Measurements from ENCODE around the gene EDEM2.
"Not testable (repeated sequence)": the region's sequence is repeated elsewhere in the genome, so short reads cannot be mapped to it uniquely, and the experiment has no call there.

The EDEM2 gene, protein sequence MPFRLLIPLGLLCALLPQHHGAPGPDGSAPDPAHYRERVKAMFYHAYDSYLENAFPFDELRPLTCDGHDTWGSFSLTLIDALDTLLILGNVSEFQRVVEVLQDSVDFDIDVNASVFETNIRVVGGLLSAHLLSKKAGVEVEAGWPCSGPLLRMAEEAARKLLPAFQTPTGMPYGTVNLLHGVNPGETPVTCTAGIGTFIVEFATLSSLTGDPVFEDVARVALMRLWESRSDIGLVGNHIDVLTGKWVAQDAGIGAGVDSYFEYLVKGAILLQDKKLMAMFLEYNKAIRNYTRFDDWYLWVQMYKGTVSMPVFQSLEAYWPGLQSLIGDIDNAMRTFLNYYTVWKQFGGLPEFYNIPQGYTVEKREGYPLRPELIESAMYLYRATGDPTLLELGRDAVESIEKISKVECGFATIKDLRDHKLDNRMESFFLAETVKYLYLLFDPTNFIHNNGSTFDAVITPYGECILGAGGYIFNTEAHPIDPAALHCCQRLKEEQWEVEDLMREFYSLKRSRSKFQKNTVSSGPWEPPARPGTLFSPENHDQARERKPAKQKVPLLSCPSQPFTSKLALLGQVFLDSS

DNA sequence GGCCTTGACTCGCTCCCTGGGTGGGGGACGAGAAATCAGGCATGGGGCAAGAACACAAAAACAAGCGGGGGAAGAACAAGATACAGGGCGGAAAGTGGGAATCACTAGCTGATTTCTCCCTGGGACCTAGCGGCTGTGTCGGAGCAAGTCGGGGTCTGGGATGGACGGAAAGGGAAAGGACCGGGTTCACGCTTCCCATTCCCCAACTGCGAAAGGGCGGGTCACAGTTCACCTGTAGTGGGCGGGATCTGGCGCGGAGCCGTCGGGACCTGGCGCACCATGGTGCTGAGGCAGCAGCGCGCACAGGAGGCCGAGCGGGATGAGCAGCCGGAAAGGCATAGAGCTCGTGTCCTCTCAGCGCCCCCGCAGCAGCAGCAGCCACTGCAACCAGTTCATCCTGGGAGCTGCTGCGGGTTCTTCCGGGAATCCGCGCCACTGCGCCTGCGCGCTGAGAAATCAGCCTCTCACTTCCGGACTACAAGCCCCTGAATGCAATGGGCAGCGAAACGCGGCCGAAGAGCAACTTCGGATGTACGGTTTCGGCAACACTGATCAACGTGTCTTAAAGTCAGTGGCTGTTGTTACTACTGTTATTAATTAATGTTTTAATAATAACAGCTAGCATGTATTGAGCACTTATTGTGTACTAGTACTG lies at the start of gene EDEM2:
Gene EDEM2, minus strand, starts transcription at position 417 of the 655 bp plus-strand sequence. Its CDS starts 78 bp downstream, at position 339.
- peak; percentile 92 to 94 for DNase-seq

DNA sequence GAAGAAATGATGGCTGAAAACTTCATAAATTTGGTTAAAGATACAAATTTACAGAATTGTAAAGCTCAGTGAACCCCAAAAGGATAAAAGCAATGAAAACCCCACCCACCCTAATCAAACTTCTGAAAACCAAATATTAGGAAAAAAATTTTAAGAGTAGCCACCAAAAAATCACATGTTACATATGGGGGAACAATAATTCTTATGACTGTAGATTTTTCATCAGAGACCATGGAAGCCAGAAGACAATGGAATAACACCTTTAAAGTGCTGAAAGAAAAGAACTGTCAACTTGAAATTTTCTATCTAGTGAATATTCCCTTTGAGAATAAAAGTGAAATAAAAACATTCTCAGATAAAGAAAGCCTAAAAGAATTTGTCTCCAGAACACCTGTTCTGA lies 49.2 kb upstream of the EDEM2 start:
- no peak for DNase-seq

DNA sequence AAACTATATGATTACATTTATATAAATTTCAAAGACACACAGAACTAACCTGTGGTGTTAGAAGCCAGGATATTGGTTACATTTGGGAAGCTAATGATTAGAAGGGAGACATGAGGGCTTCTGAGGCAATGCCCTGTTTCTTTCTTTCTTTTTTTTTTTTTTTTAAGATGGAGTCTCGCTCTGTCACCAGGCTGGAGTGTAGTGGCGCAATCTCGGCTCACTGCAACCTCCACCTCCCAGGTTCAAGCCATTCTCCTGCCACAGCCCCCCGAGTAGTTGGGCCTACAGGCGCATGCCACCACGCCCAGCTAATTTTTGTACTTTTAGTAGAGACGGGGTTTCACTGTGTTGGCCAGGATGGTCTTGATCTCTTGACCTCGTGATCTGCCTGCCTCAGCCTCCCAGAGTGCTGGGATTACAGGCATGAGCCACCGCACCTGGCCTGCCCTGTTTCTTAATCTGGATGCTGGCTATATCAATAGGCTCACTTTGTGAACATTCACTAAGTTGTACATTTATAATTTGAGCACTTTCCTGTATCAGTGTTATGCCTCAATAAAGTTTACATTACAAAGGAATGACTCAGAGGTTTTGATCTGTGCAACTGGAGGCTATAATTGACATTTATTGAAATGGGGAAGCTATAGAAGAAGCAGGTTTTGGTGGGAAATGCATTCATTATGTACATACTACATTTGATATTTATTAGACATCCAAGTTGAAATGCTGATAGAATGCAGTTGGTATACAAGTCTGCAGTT lies 46.1 kb upstream of the EDEM2 start:
- not testable (repeated sequence) for DNase-seq

DNA sequence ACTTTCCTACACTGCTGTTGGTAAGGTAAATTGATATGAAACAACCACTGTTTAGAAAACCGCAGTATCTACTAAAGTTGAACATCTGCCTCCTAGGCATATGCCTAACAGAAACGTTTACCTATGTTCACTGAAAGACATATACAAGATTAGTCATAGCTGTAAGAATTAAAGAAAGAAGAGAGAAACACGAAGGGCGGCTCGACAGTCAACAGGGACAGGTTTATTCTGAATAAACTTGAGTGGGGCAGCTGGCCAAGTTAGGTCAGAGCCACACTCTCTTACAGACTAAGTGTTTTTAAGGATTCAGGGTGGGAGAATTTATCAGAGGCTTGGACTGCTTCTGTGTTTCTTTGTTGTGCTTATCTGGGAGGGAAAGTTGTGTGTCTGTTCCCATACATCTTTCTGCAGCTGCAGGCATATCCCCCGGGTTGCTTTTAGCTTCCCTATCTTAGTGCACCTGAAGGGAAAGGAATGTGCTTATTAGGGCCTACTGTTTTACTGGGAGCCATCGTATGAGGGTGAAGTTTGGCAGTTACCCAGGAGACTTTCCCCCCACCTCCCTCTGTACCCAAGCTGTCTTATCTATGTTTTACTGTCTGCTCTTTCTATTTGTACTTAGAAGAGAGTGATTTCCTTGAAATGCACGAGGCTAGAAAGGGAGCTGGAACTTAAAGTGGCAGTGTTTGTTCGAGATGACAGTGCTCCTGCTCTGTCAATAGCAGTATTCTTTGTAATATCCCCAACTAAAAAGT lies 45.2 kb upstream of the EDEM2 start:
- no peak for DNase-seq

DNA sequence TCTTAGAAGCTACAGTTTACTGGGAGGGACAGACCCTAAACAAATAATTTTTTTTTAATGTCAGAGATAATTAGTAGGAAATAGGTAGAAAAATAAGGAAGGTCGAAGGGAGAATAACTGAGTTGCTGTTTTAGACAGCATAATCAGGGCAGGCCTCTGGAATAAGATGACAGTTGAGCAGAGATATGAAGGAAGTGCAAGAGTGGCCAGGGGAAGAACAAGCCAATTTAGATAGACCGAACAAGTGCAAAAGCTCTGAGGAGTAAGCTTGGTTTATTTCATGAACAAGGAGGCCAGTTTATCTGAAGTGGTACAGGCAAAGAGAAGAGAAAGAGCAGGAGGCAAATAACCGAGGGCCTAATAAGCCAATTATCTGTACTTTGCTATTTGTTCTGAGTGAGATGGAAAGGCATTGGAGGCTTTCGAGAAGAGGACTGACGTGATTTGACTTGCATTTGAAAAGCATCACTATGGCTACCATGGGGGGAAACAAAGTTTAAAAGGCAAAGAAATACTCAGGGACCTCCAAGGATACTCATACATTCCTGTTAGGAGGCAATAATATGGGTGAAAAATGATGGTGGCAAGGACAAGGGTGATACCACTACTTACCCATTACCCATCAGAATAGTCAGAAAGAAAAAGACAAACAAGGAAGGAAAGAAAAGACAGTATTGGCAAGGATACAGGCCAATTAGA lies 44.4 kb upstream of the EDEM2 start:
- no peak for DNase-seq

DNA sequence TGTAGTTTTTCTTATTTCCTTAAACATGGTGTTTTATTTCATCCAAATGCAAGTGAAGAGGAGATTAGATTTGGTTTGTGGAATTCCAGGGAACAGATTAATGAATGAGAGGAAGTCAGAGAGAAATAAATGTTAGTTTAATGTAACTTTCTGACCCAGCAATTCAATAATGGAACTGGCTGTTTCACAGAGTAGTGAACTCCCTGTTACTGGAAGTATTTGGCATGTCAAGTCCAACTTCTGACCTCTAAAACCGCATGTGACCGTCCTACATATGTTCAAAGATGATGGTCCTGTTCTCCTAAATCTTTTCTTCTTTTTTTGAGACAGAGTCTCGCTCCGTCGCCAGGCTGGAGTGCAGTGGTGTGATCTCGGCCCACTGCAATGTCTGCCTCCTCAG lies 43.4 kb upstream of the EDEM2 start:
- no peak for DNase-seq

DNA sequence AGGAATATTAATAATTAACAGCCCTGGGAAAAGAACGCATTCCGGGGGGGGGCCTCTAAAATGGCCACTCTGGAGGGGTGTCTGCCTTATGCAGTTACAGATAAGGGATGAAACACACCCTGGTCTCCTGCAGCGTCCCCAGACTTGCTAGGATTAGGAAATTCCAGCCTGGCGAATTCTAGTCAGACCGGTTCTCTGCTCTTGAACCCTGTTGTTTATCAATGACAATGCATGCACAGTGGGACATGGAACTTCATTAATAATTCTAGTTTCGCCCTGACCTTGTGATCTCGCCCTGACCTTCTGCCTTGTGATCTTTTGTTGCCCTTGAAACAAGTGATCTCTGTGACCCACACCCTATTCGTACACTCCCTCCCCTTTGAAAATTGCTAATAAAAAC lies 42.1 kb upstream of the EDEM2 start:
- not testable (repeated sequence) for DNase-seq

DNA sequence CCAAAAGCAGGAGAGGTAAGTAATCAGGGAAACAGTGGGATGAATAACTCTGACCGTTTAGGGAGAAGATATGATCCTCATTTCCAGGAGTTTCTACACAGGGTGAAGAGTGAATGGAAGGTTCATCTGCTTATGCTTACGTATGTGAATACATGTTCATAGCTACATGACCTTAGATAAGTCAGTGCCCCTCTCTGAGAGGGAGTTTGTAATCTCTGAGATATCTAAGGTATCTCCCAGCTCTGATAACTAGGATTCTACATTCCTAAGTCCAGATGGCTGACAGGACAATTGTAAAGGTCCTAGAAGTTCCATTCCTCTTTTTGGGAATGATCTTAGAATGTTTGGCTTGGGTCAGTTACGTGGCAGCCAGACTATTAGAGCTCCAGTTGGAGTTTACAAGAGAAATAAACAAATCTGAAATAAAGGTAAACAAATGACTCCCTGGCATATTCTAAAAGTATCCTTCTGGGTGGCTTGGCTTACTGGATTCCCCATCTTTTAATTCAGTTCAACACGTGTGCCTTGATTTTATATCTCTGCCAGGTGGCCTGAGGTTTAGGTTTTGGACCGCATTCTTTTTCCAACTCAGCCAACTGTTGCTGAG lies 40.6 kb upstream of the EDEM2 start:
- DNase-seq, result no peak

DNA sequence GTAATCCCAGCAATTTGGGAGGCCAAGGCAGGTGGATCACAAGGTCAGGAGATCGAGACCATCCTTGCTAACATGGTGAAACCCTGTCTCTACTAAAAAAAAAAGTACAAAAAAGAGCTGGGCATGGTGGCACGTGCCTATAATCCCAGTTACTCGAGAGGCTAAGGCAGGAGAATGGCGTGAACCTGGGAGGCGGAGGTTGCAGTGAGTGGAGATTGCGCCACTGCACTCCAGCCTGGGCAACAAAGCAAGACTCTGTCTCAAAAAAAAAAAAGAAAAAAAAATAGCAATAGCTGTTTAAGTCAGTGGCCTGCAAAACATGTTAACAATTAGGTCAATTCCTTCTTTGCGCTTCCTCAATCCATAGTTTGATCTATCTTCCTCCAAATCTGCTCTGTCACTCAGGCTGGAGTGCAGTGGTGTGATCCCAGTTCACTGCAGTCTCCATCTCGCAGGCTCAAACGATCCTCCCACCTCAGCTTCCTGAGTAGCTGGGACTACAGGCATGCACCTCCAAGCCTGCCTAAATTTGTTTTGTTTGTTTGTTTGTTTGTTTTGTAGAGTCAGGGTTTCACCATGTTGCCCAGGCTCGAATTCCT lies 39.7 kb upstream of the EDEM2 start:
- DNase-seq, result not testable (repeated sequence)

DNA sequence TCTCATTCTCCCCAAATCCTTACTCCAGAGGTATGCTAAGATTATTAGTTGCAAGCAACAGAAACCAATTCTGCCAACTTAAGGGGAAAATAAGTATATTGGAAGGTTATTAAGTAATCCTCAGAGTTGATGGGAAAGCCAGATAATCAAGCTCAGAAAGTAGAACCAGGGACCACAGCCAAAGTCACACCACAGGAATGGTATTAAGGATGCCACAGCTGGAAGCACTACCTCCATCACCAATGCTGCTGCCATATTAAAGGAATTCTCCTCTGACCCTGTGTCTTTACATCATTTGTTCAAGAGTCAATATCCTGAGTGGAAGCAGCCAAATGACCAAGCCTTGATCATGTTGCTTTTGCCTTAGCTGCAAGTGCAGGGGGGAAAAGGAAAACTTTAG lies 34.6 kb upstream of the EDEM2 start:
- DNase-seq, result no peak

DNA sequence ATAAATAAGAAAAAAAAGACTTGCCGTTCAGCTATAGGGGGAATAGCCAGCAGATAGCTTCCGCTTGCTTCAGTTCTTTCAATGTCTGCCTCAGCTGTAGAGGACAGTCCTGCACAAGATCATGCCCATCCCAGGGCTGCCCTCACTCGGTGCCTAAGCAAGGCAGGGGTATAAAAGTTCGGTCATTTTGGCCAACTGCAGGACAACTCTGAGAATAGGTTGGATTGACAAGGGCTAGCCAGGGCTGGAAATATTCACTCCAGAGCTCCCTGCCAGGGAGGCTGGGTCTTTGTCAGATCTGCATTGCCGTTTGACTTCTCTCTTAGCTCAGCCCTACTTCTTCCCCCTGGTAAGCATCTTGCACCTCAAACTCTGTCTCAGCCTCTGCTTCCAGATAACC lies 33.1 kb upstream of the EDEM2 start:
- no peak for DNase-seq

DNA sequence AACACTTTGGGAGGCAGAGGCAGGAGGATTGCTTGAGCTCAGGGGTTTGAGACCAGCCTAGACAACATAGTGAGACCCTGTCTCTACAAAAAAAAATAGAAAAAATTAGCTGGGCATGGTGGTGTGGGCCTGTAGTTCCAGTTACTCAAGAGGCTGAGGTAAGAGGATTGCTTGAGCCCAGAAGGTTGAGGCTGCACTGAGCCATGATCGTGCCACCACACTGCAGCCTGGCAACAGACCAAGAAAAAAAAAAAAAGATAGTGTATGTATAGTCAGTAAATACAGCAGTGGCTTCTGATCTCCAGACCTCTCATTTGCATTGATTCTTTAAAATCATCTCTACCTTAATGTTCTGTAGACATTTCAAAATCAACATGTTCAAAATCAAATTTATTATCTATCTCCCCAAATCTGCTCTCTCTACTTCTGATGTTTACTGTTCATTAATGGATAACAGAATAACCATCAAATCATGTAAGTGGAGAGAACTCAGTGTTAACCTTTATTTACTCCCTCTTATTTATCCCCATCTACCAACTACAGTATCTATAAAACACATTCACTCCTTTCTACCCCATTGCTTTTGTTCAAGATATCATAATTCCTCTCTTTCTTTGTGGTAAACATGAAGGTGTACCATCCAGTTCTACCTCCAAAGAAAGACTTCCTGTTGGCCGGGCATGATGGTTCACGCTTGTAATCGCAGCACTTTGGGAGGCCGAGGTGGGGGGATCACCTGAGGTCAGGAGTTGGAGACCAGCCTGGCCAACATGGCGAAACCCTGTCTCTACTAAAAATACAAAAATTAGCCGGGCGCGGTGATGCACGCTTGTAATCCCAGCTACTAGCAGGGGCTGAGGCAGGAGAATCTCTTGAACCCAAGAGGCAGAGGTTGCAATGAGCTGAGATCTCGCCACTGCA lies 32.4 kb upstream of the EDEM2 start:
- DNase-seq, result no peak

DNA sequence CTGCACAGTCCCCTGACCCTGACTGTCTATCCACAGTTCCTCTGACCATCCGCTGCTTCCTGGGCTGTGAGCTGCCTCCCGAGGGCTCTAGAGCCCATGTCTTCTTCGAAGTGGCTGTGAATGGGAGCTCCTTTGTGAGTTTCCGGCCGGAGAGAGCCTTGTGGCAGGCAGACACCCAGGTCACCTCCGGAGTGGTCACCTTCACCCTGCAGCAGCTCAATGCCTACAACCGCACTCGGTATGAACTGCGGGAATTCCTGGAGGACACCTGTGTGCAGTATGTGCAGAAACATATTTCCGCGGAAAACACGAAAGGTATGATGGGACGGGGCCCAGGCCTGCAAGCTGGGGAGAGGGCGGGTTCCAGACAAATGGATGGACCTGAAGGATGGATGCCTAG lies 29.0 kb upstream of the EDEM2 start:
- no peak for DNase-seq

DNA sequence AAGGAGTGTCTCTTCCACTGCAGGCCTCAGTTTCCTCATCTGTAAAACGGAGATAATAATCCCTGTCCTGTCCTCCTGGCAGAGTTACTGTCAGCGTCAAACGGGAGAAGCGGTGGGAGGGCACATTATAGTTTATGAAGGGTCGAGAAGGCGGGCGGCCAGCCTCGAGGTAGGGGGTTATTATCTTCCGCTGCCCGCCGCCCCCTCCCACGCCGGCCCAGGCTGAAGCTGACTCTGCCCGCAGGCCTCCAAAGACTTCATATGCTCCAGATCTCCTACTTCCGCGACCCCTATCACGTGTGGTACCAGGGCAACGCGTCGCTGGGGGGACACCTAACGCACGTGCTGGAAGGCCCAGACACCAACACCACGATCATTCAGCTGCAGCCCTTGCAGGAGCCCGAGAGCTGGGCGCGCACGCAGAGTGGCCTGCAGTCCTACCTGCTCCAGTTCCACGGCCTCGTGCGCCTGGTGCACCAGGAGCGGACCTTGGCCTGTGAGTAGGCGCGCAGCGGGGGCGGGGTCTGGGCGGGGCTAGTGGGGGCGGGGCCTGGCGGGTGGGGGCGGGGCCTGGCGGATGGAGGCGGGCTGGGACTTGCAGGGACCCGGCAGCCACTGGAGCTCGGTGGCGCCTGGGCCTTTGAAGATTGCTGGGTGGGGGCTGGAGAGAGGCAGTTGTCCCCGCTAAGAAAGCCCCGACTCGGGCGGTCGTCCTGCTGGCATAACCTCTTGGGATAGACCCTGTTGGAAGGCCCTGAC lies 27.5 kb upstream of the EDEM2 start:
- no peak for DNase-seq

DNA sequence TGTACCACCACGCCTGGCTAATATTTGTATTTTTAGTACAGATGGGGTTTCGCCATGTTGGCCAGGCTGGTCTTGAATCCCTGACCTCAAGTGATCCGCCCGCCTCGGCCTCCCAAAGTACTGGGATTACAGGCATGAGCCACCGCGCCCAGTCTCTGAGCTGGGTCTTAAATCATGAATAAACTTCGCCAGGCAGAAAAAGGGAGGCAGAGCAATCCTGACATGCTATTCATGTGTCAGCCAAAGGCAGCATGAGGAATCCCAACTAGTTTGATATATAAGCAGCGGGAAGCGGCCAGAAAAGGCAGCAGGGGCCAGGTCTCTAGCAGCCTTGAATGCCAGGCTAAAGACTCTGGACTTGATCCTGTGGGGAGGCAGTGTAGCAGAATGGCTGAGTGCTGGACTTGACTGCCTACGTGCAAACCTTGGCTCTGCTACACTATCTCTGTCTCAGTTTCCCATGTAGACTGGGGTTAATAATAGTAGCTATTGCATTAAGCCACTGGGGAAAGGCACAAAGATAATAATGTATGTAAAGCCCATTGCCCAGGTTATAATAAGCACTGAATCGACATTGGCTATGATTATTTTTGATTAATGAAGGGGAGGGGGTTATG lies 26.5 kb upstream of the EDEM2 start:
- DNase-seq, result no peak

DNA sequence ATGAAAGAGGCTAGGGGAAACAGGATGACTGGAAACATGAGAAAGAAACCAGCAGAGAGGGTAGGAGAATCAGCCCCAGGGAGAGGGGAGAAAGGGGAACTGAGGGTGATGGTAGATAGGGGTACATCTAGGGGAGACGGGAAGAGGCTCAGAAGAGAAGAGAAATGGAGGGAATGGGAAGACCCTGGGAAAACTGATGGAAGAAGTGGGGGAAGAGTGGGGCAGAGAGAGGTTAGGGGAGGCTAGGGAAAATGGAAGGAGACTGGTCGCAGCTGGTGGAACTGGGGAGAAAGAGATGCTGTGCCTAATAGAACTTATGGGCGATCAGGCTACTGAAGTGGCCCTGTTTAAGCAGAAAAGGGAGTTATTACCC lies 25.3 kb upstream of the EDEM2 start:
- no peak for DNase-seq

DNA sequence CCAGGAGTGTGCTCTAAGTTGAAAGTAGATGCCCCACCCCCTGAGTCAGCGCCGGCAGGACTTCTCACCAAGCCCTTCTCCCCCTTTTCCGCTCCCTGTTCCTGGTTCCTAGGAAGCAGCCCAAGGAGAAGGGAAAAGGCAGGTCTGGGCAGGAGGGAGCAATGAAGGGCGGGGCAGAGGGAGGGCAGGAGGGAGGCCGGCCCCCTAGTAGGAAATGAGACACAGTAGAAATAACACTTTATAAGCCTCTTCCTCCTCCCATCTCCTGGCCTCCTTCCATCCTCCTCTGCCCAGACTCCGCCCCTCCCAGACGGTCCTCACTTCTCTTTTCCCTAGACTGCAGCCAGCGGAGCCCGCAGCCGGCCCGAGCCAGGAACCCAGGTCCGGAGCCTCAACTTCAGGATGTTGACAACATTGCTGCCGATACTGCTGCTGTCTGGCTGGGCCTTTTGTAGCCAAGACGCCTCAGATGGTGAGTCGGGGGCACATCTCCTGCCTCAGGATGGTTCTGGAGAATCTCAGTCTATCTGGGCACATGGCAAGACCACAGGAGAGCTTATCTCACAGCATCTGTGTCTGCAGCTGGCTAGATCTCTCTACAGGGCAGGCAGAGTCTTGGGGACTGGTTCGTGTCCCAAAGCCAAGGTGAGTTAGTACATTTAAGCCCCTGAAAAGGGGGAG lies 24.8 kb upstream of the EDEM2 start, which contains the start of gene PROCR:
Gene PROCR, plus strand, starts transcription at position 320 of the 681 bp plus-strand sequence. Its CDS starts 83 bp downstream, at position 403.
- peak in 1 of 2 donors; percentile 26 for DNase-seq

DNA sequence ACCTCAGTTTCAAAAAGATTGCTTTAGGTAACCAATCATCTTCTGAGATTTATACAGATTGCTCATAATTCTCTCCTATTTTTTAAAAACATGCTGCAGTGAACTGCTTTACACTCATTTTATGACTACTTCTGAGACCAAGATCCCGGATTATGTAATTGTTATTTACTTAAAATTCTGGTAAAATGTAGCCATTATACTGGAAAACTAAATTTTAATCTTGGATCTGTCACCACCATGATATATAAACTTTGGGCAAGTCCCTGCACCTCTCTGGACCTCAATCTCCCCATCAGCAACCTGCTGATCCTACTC lies 24.3 kb upstream of the EDEM2 start:
- DNase-seq, result no peak

Measured in stimulated activated CD4-positive, alpha-beta T cell treated with anti-CD3 and anti-CD28 coated beads, Interleukin-2, amount 100 ng/mL, for 24 hours (primary cell).